CD14-positive monocyte (primary cell): ENCODE data around the gene SLF2. TPM values are rescaled to one million over a fixed set of nuclear protein-coding genes. Genes with fewer than 3 reads are reported as not detected.

Source experiments
- DNase-seq, 3 donors: peaks; one replicate each; pipeline ENCODE4 v3.0.0-alpha.2; 2011 to 2022
- H2AFZ ChIP-seq: 2 replicates; pipeline ENCODE4 v1.6.0; 2012; ENCODE audit warnings: mild to moderate bottlenecking, low read depth, low read length, inconsistent platforms; ENCODE audit not compliant: insufficient read depth, poor library complexity, severe bottlenecking
- H3K27ac ChIP-seq, 2 donors: 1 replicate in 1 of 2; 2 replicates in 1 of 2; pipeline ENCODE4 v1.5.1; 2012 to 2013; ENCODE audit warnings: low read length in 2 of 2, control low read depth in 1 of 2, inconsistent platforms in 1 of 2, low read depth in 1 of 2, mild to moderate bottlenecking in 1 of 2
- H3K27me3 ChIP-seq, 2 donors: one replicate each; pipeline versions ENCODE4 v1.6.0 to v1.6.1; 2011 to 2013; ENCODE audit warnings: low read length in 2 of 2; ENCODE audit not compliant: control insufficient read depth in 2 of 2, insufficient read depth in 2 of 2
- H3K36me3 ChIP-seq, 2 donors: replicated peaks in 1 of 2; 1 replicate in 1 of 2; 2 replicates in 1 of 2; pipeline versions ENCODE4 v1.5.1 to v1.6.1; 2012 to 2013; ENCODE audit warnings: low read length in 2 of 2, control low read depth in 1 of 2, inconsistent platforms in 1 of 2, mild to moderate bottlenecking in 1 of 2; ENCODE audit not compliant: insufficient read depth in 2 of 2, control insufficient read depth in 1 of 2
- H3K4me1 ChIP-seq, 2 donors: 1 replicate in 1 of 2; 2 replicates in 1 of 2; pipeline versions ENCODE4 v1.5.1 to v1.6.1; 2012 to 2013; ENCODE audit warnings: low read length in 2 of 2, control low read depth in 1 of 2, inconsistent platforms in 1 of 2, mild to moderate bottlenecking in 1 of 2, moderate library complexity in 1 of 2; ENCODE audit not compliant: insufficient read depth in 2 of 2, control insufficient read depth in 1 of 2
- H3K4me2 ChIP-seq: replicated peaks from 2 replicates; pipeline ENCODE3; 2012; ENCODE audit warnings: low read length, moderate library complexity, mild to moderate bottlenecking; ENCODE audit not compliant: poor library complexity, severe bottlenecking; ENCODE audit errors: extremely low read depth
- H3K4me3 ChIP-seq, 3 experiments: fragments of 200-600 bp in 1 of 3; sonication (generic) in 1 of 3; replicated peaks in 1 of 3; 1 replicate in 2 of 3; 2 replicates in 1 of 3; pipeline ENCODE4 v1.5.1; 2011 to 2013; ENCODE audit warnings: low read length in 3 of 3, mild to moderate bottlenecking in 3 of 3, control low read depth in 2 of 3, low read depth in 2 of 3, inconsistent platforms in 1 of 3, moderate library complexity in 1 of 3
- H3K79me2 ChIP-seq: 2 replicates; pipeline ENCODE4 v1.6.0; 2012; ENCODE audit warnings: mild to moderate bottlenecking, control low read depth, inconsistent platforms, low read length, moderate library complexity; ENCODE audit not compliant: insufficient read depth
- H3K9ac ChIP-seq: 2 replicates; pipeline ENCODE4 v1.6.0; 2017; ENCODE audit warnings: low read length, mild to moderate bottlenecking; ENCODE audit not compliant: insufficient read depth, poor library complexity, severe bottlenecking
- H3K9me3 ChIP-seq, 2 donors: replicated peaks in 1 of 2; 1 replicate in 1 of 2; 2 replicates in 1 of 2; pipeline versions ENCODE4 v1.5.1 to v1.6.1; 2012 to 2013; ENCODE audit warnings: low read length in 2 of 2, control low read depth in 1 of 2; ENCODE audit not compliant: control insufficient read depth in 1 of 2, insufficient read depth in 1 of 2
- H4K20me1 ChIP-seq: 2 replicates; pipeline ENCODE4 v1.6.0; 2012; ENCODE audit warnings: mild to moderate bottlenecking, low read length, control low read depth, moderate library complexity; ENCODE audit not compliant: insufficient read depth
- H3K27ac Mint-ChIP-seq, 7 donors: one replicate each; pipeline ENCODE4 v1.8.0; 2020; ENCODE audit warnings: mild to moderate bottlenecking in 7 of 7, mixed read lengths in 7 of 7, moderate library complexity in 6 of 7, inconsistent platforms in 2 of 7
- H3K27me3 Mint-ChIP-seq, 3 donors: one replicate each; pipeline ENCODE4 v1.8.0; 2021 to 2022; ENCODE audit warnings: low read depth in 3 of 3, mild to moderate bottlenecking in 3 of 3, mixed read lengths in 3 of 3, moderate library complexity in 3 of 3, inconsistent platforms in 1 of 3
- H3K36me3 Mint-ChIP-seq, 2 donors: one replicate each; pipeline ENCODE4 v1.8.0; 2020; ENCODE audit warnings: mixed read lengths in 2 of 2, inconsistent platforms in 1 of 2, mild to moderate bottlenecking in 1 of 2
- H3K4me1 Mint-ChIP-seq: one replicate; pipeline ENCODE4 v1.8.0; 2020; ENCODE audit warnings: mild to moderate bottlenecking, mixed read lengths
- H3K4me3 Mint-ChIP-seq, 2 donors: one replicate each; pipeline ENCODE4 v1.8.0; 2020; ENCODE audit warnings: mild to moderate bottlenecking in 2 of 2, mixed read lengths in 2 of 2, moderate library complexity in 1 of 2
- H3K9me3 Mint-ChIP-seq, 7 donors: one replicate each; pipeline ENCODE4 v1.8.0; 2020 to 2022; ENCODE audit warnings: mixed read lengths in 7 of 7, mild to moderate bottlenecking in 6 of 7, moderate library complexity in 6 of 7, inconsistent platforms in 2 of 7
- CTCF ChIP-seq: fragments of 200-600 bp; IDR thresholded peaks from one replicate; pipeline ENCODE4 v1.8.0; 2022; ENCODE audit warnings: antibody characterized with exemption, mild to moderate bottlenecking
- WGBS: methylation state at CpG from one replicate; pipeline ENCODE4 v1.1.5; 2013; ENCODE audit warnings: missing lambda C conversion rate; ENCODE audit not compliant: insufficient coverage; 5-methylcytosine and 5-hydroxymethylcytosine counted together
- intact Hi-C, 2 donors: fragments of 100-400 bp; cut with micrococcal nuclease; formaldehyde crosslinking; loops; one replicate each; pipeline versions ENCODE4 v1.15.0 to v1.15.1; 2023
- polyA plus RNA-seq, 3 donors: library from polyadenylated mRNA; depleted of rRNA in 1 of 3; unstranded in 2 of 3; stranded (reverse) in 1 of 3; fragments of 300-500 nt in 2 of 3; fragments of >200 nt in 1 of 3; fragmentation: Illumina TruSeq in 2 of 3; gene quantifications; 1 replicate in 2 of 3; 2 replicates in 1 of 3; pipeline ENCODE4 v1.2.3, GENCODE V29; 2012 to 2021

The SLF2 gene
- polyA plus RNA-seq, 3 donors, result 5.8 to 11.3 (median 6.4) TPM

- H3K4me3 Mint-ChIP-seq, result no peak overlapping the region
- 94% methylated on average over 5 of the region's 7 CpGs for WGBS
- no peaks in the 10 kb centered on the region for H3K27me3 ChIP-seq
- peaks cover 0 to 1% (median 0%) of the 10 kb centered on the region in 7 donors for H3K9me3 Mint-ChIP-seq
- no peaks in the 10 kb centered on the region for H3K79me2 ChIP-seq
- no peaks in the 10 kb centered on the region for H3K4me1 Mint-ChIP-seq
- H3K27ac Mint-ChIP-seq, result no peak overlapping the region
- H3K27ac ChIP-seq, result no peak overlapping the region
- no peaks in the 10 kb centered on the region for H3K9me3 ChIP-seq
- no peaks in the 10 kb centered on the region for H3K4me1 ChIP-seq
- no peak overlapping the region for H3K4me2 ChIP-seq
- no peak overlapping the region for H3K4me3 ChIP-seq
- no peak for TF ChIP-seq CTCF
- H3K36me3 ChIP-seq, result peaks cover 13 to 50% of the 10 kb centered on the region in 2 donors
- H3K36me3 Mint-ChIP-seq, result peaks cover 40 to 41% of the 10 kb centered on the region in 2 donors
- H4K20me1 ChIP-seq, result no peaks in the 10 kb centered on the region
- no peak overlapping the region for H2AFZ ChIP-seq
- H3K27me3 Mint-ChIP-seq, result peaks cover 0 to 2% (median 0%) of the 10 kb centered on the region in 3 donors
- H3K9ac ChIP-seq, result no peak overlapping the region
- DNase-seq, result no peak
- intact Hi-C loops, result loop anchor here in 1 of 2 donors (10.0 kb wide), 1 partner anchor 66 kb away; the partner anchor contains the start of gene SLF2
Measured at GRCh38 chr10:100980711-100981110, 67.9 kb downstream of the SLF2 start.

GRCh38 chr10:100981178-100981772 lies 68.5 kb downstream of the SLF2 start:
- intact Hi-C loops, result loop anchor here in 1 of 2 donors (10.0 kb wide), 1 partner anchor 66 kb away; the partner anchor contains the start of gene SLF2
- no peak for DNase-seq
- no CpG with 5 or more reads among the region's 5 CpGs for WGBS
- no peaks in the 10 kb centered on the region for H3K9me3 Mint-ChIP-seq
- H2AFZ ChIP-seq, result no peak overlapping the region
- H3K9ac ChIP-seq, result no peak overlapping the region
- H3K79me2 ChIP-seq, result peaks cover under 1% of the 10 kb centered on the region
- H3K27me3 Mint-ChIP-seq, result peaks cover 0 to 2% (median 0%) of the 10 kb centered on the region in 3 donors
- peaks cover 13 to 54% of the 10 kb centered on the region in 2 donors for H3K36me3 ChIP-seq
- no peak overlapping the region for H3K4me3 Mint-ChIP-seq
- H3K4me1 ChIP-seq, result peaks cover 0 to 1% of the 10 kb centered on the region in 2 donors
- H4K20me1 ChIP-seq, result no peaks in the 10 kb centered on the region
- no peak for TF ChIP-seq CTCF
- no peak overlapping the region for H3K27ac ChIP-seq
- no peak overlapping the region for H3K27ac Mint-ChIP-seq
- H3K27me3 ChIP-seq, result no peaks in the 10 kb centered on the region
- H3K4me1 Mint-ChIP-seq, result peaks cover 2% of the 10 kb centered on the region
- H3K9me3 ChIP-seq, result no peaks in the 10 kb centered on the region
- H3K36me3 Mint-ChIP-seq, result peaks cover 44 to 46% of the 10 kb centered on the region in 2 donors
- H3K4me2 ChIP-seq, result no peak overlapping the region
- no peak overlapping the region for H3K4me3 ChIP-seq
